OCI-LY7 (cell line): ENCODE measurements around the gene ARHGAP33.

ENCODE experiments used
- EZH2phosphoT487 ChIP-seq: fragments of 200-600 bp; sonication (generic); IDR thresholded peaks from 2 replicates; pipeline ENCODE4 v1.6.1; 2018; ENCODE audit warnings: low read depth, borderline replicate concordance, mild to moderate bottlenecking, mixed run types, antibody characterized with exemption, low read length, moderate library complexity, mixed read lengths
- TF ChIP-seq, protein P1 (sequence below): fragments of 200-600 bp; sonication (generic); conservative IDR thresholded peaks from 2 replicates; pipeline ENCODE4 v1.5.1; 2014; ENCODE audit warnings: mild to moderate bottlenecking, antibody characterized with exemption, low read length, moderate library complexity, mixed read lengths

- TF ChIP-seq, protein P1, sequence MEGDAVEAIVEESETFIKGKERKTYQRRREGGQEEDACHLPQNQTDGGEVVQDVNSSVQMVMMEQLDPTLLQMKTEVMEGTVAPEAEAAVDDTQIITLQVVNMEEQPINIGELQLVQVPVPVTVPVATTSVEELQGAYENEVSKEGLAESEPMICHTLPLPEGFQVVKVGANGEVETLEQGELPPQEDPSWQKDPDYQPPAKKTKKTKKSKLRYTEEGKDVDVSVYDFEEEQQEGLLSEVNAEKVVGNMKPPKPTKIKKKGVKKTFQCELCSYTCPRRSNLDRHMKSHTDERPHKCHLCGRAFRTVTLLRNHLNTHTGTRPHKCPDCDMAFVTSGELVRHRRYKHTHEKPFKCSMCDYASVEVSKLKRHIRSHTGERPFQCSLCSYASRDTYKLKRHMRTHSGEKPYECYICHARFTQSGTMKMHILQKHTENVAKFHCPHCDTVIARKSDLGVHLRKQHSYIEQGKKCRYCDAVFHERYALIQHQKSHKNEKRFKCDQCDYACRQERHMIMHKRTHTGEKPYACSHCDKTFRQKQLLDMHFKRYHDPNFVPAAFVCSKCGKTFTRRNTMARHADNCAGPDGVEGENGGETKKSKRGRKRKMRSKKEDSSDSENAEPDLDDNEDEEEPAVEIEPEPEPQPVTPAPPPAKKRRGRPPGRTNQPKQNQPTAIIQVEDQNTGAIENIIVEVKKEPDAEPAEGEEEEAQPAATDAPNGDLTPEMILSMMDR, result no peak
- no peak for TF ChIP-seq EZH2phosphoT487
Measured at GRCh38 chr19:35784503-35785338, 9.4 kb downstream of the ARHGAP33 start.
